Fibroblast of lung (primary cell): ENCODE measurements around the gene NR3C1. TPM values are rescaled to one million over a fixed set of nuclear protein-coding genes. Genes with fewer than 3 reads are reported as not detected.
A peak's percentile ranks its signal among the peaks of the same experiment; 100 is the strongest.

ENCODE experiments used
- DNase-seq, 2 donors: peaks; one replicate each; pipeline versions ENCODE4 v3.0.0 to v3.0.0-alpha.2; 2010; ENCODE audit warnings: low read depth in 2 of 2
- H2AFZ ChIP-seq: 2 replicates; pipeline ENCODE4 v1.5.1; 2012; ENCODE audit warnings: low read length, control low read depth, inconsistent platforms
- H3K27ac ChIP-seq: 2 replicates; pipeline ENCODE4 v1.5.1; 2011; ENCODE audit warnings: low read length, control low read depth; ENCODE audit not compliant: insufficient read depth
- H3K27me3 ChIP-seq: 2 replicates; pipeline ENCODE4 v1.5.1; 2011; ENCODE audit warnings: mild to moderate bottlenecking, low read length; ENCODE audit not compliant: control insufficient read depth, insufficient read depth
- H3K36me3 ChIP-seq: 2 replicates; pipeline ENCODE4 v1.5.1; 2011; ENCODE audit warnings: low read length; ENCODE audit not compliant: control insufficient read depth, insufficient read depth
- H3K4me1 ChIP-seq: 2 replicates; pipeline ENCODE4 v1.5.1; 2011; ENCODE audit warnings: low read length; ENCODE audit not compliant: control insufficient read depth, insufficient read depth; ENCODE audit errors: extremely low read depth
- H3K4me2 ChIP-seq: 2 replicates; pipeline ENCODE4 v1.5.1; 2011; ENCODE audit warnings: low read length, control low read depth; ENCODE audit not compliant: insufficient read depth; ENCODE audit errors: extremely low read depth
- H3K4me3 ChIP-seq, 4 experiments: fragments of 200-600 bp in 1 of 4; sonication (generic) in 1 of 4; replicated peaks in 1 of 4; 2 replicates each; pipeline ENCODE4 v1.5.1; 2011 to 2016; ENCODE audit warnings: low read length in 4 of 4, low read depth in 3 of 4, mild to moderate bottlenecking in 3 of 4, control low read depth in 2 of 4, inconsistent platforms in 1 of 4, mixed read lengths in 1 of 4; ENCODE audit not compliant: insufficient read depth in 1 of 4; ENCODE audit errors: control extremely low read depth in 1 of 4
- H3K79me2 ChIP-seq: 2 replicates; pipeline ENCODE4 v1.5.1; 2012; ENCODE audit warnings: mild to moderate bottlenecking, low read length, inconsistent platforms; ENCODE audit not compliant: control insufficient read depth, insufficient read depth
- H3K9ac ChIP-seq: 2 replicates; pipeline ENCODE4 v1.5.1; 2011; ENCODE audit warnings: mild to moderate bottlenecking, low read length, control low read depth; ENCODE audit not compliant: insufficient read depth
- H3K9me3 ChIP-seq: 2 replicates; pipeline ENCODE4 v1.5.1; 2012; ENCODE audit warnings: low read depth, low read length; ENCODE audit not compliant: control insufficient read depth, insufficient read depth
- H4K20me1 ChIP-seq: 2 replicates; pipeline ENCODE4 v1.5.1; 2011; ENCODE audit warnings: low read length; ENCODE audit not compliant: control insufficient read depth, insufficient read depth; ENCODE audit errors: extremely low read depth
- EZH2 ChIP-seq: IDR thresholded peaks from 2 replicates; pipeline ENCODE4 v1.5.1; 2012; ENCODE audit warnings: low read length, control low read depth, mild to moderate bottlenecking; ENCODE audit errors: missing control alignments
- polyA plus RNA-seq, 2 donors: library from polyadenylated mRNA; depleted of rRNA in 1 of 2; stranded (reverse) in 1 of 2; unstranded in 1 of 2; fragments of >200 nt; gene quantifications; 2 replicates each; pipeline ENCODE4 v1.2.1, GENCODE V29; 2011 to 2012; ENCODE audit warnings: missing spikeins in 1 of 2
- total RNA-seq: library from RNA; depleted of rRNA; stranded (reverse); fragments of >200 nt; gene quantifications from 2 replicates; pipeline ENCODE4 v1.2.1, GENCODE V29; 2014
- TF ChIP-seq, protein P1 (sequence below), 2 donors: IDR thresholded peaks in 1 of 2; conservative IDR thresholded peaks in 1 of 2; 1 replicate in 1 of 2; 2 replicates in 1 of 2; pipeline ENCODE4 v1.5.1; 2011 to 2012; ENCODE audit warnings: low read length in 2 of 2, control low read depth in 1 of 2, inconsistent platforms in 1 of 2, low read depth in 1 of 2, mild to moderate bottlenecking in 1 of 2

Gene NR3C1
- total and polyA plus RNA-seq, 2 donors (not counting 1 experiment from before 2014, with no cell fraction given) = 85.3 to 126 TPM

DNA sequence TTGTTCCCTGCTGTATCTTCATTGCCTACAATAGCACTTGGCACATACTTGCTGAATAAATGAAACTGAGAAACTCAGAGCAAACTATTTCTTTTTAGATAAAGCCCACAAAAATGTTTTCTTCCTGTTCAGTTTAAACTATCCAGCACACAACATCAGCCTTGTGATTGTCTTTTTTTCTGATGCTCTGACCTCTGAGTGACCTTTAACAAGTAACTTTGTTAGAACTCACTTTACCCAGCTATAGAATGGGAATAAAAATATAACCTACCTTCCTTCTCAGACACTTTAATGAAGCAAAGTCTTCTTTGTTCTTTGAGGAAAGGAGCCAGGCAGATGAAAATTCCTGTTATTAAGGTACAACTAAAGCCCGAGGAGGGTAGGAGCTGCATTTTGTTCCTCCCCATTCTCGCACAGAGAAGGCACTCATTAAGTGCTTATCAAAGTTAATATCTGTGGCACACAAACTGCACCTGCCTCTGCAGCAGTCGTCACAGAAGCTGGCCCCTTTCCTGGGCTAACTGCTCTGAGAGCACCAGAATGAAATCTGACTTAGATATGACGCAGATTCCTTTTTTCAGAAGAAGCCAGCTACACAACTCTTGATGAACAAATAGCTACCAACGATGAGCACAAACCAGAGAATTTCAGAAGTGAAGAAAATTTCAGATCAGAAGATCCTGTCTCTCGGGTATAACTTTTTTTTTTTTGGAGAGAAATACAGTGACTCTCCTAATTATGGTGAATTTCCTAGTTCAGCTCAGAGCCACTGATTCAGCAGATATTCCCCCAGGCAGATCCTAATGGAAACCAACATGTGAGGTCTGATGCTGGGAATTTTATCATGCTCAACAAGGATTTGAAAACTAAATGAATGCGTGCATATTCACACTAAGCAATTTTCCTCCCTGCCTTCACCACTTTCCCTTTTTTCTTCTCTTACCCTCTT, 31.0 kb upstream of the NR3C1 start:
- no peaks in the 10 kb centered on the region for H3K9me3 ChIP-seq
- no peaks in the 10 kb centered on the region for H3K36me3 ChIP-seq
- no peaks in the 10 kb centered on the region for H3K27me3 ChIP-seq
- no peak for TF ChIP-seq EZH2
- TF ChIP-seq, protein P1, sequence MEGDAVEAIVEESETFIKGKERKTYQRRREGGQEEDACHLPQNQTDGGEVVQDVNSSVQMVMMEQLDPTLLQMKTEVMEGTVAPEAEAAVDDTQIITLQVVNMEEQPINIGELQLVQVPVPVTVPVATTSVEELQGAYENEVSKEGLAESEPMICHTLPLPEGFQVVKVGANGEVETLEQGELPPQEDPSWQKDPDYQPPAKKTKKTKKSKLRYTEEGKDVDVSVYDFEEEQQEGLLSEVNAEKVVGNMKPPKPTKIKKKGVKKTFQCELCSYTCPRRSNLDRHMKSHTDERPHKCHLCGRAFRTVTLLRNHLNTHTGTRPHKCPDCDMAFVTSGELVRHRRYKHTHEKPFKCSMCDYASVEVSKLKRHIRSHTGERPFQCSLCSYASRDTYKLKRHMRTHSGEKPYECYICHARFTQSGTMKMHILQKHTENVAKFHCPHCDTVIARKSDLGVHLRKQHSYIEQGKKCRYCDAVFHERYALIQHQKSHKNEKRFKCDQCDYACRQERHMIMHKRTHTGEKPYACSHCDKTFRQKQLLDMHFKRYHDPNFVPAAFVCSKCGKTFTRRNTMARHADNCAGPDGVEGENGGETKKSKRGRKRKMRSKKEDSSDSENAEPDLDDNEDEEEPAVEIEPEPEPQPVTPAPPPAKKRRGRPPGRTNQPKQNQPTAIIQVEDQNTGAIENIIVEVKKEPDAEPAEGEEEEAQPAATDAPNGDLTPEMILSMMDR (conservative IDR thresholded peaks at IDR 0.05 in 1 of 2, IDR thresholded peaks at IDR 0.05 in 1 of 2; ENCODE audit: low read depth in 1 of 2, low read length in 2 of 2) = no peak
- H2AFZ ChIP-seq = peak overlapping the region; percentile 31
- no peak overlapping the region for H3K27ac ChIP-seq
- no peaks in the 10 kb centered on the region for H4K20me1 ChIP-seq
- H3K9ac ChIP-seq = no peak overlapping the region
- DNase-seq = no peak
- peak overlapping the region; percentile 13 for H3K4me2 ChIP-seq
- no peak overlapping the region for H3K4me3 ChIP-seq
- no peaks in the 10 kb centered on the region for H3K79me2 ChIP-seq
- H3K4me1 ChIP-seq = no peaks in the 10 kb centered on the region

DNA sequence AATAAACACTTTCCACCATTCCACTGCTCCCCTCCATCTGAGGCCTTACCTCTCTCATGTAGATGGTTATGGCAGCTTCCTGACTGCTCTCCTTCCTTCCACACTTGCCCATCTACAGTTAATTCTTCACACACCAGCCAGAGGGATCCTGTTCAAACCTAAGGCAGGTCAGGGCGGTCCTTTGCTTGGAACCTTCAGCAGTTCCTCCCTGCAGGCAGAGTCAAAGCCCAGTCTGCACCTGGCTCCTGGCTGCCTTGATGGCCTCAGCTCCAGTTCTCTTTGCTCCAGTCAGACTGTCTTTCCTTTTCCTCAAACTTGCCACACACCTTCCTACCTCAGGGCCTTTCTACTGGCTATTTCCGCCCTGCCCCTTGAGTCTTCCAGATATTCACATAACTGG, 30.2 kb upstream of the NR3C1 start:
- Histone ChIP-seq H4K20me1 (no peaks in the 10 kb centered on the region), H3K4me1 (no peaks in the 10 kb centered on the region), H3K79me2 (no peaks in the 10 kb centered on the region)

GRCh38 chr5:143432658-143433239, 29.3 kb upstream of the NR3C1 start:
- Histone ChIP-seq H4K20me1 (no peaks in the 10 kb centered on the region), H3K4me1 (no peaks in the 10 kb centered on the region), H3K9me3 (no peaks in the 10 kb centered on the region), H2AFZ (no peak overlapping the region), H3K79me2 (no peaks in the 10 kb centered on the region), H3K4me2 (no peak overlapping the region), H3K27ac (no peak overlapping the region), H3K27me3 (no peaks in the 10 kb centered on the region), H3K36me3 (no peaks in the 10 kb centered on the region), H3K9ac (no peak overlapping the region), H3K4me3 (no peak overlapping the region)
- no peak for DNase-seq
- no peak for TF ChIP-seq EZH2
- TF ChIP-seq, protein P1 (conservative IDR thresholded peaks at IDR 0.05 in 1 of 2, IDR thresholded peaks at IDR 0.05 in 1 of 2; ENCODE audit: low read depth in 1 of 2, low read length in 2 of 2) = no peak

More for the DNA sequence above, 30.2 kb upstream of the NR3C1 start:
- H3K4me3 ChIP-seq = no peak overlapping the region
- H3K27ac ChIP-seq = no peak overlapping the region
- no peak for DNase-seq
- H3K9ac ChIP-seq = no peak overlapping the region
- H2AFZ ChIP-seq = peak overlapping the region; percentile 13
- H3K9me3 ChIP-seq = no peaks in the 10 kb centered on the region
- H3K36me3 ChIP-seq = no peaks in the 10 kb centered on the region
- no peak for TF ChIP-seq EZH2
- TF ChIP-seq, protein P1 (conservative IDR thresholded peaks at IDR 0.05 in 1 of 2, IDR thresholded peaks at IDR 0.05 in 1 of 2; ENCODE audit: low read depth in 1 of 2, low read length in 2 of 2) = no peak
- H3K27me3 ChIP-seq = no peaks in the 10 kb centered on the region
- H3K4me2 ChIP-seq = no peak overlapping the region
